ENCODE measurements around the gene ERCC6L2. TPM values are rescaled to one million over a fixed set of nuclear protein-coding genes. Genes with fewer than 3 reads are reported as not detected.

ERCC6L2 gene
- total and polyA plus RNA-seq, 2 of the 8 experiments (the other 6 are each of a cell fraction or from before 2014, with no cell fraction given): 9.8 to 50.0 TPM

DNA sequence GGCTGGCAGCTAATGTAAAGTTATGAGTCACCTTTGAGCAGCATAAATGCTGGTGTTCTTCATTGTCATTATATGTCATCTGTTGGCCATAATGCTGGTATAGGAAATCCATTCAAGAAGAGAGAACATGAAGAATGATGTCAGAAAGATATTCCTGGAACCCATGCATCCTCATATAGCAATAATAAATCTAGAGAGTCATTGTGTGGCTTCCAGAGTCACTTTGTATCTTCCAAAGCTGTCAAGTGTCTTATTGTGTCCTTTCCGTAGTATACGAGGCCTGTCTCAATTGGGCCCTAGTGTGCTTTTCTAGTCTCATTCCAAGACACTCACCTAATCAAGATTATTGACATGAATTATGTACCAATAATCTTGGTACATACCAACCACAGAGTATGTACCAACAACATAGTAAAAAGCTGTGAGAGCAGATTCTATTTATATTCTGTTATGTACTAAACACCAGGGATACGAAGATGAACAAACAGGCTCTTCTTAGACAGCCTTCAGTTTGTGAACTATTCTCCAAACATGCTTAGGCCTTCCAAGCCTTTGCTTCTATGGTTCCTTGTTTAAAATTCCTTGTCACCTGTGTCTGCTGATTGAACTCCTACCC, 110.1 kb downstream of the ERCC6L2 start (continued):
- TF ChIP-seq, protein P1, sequence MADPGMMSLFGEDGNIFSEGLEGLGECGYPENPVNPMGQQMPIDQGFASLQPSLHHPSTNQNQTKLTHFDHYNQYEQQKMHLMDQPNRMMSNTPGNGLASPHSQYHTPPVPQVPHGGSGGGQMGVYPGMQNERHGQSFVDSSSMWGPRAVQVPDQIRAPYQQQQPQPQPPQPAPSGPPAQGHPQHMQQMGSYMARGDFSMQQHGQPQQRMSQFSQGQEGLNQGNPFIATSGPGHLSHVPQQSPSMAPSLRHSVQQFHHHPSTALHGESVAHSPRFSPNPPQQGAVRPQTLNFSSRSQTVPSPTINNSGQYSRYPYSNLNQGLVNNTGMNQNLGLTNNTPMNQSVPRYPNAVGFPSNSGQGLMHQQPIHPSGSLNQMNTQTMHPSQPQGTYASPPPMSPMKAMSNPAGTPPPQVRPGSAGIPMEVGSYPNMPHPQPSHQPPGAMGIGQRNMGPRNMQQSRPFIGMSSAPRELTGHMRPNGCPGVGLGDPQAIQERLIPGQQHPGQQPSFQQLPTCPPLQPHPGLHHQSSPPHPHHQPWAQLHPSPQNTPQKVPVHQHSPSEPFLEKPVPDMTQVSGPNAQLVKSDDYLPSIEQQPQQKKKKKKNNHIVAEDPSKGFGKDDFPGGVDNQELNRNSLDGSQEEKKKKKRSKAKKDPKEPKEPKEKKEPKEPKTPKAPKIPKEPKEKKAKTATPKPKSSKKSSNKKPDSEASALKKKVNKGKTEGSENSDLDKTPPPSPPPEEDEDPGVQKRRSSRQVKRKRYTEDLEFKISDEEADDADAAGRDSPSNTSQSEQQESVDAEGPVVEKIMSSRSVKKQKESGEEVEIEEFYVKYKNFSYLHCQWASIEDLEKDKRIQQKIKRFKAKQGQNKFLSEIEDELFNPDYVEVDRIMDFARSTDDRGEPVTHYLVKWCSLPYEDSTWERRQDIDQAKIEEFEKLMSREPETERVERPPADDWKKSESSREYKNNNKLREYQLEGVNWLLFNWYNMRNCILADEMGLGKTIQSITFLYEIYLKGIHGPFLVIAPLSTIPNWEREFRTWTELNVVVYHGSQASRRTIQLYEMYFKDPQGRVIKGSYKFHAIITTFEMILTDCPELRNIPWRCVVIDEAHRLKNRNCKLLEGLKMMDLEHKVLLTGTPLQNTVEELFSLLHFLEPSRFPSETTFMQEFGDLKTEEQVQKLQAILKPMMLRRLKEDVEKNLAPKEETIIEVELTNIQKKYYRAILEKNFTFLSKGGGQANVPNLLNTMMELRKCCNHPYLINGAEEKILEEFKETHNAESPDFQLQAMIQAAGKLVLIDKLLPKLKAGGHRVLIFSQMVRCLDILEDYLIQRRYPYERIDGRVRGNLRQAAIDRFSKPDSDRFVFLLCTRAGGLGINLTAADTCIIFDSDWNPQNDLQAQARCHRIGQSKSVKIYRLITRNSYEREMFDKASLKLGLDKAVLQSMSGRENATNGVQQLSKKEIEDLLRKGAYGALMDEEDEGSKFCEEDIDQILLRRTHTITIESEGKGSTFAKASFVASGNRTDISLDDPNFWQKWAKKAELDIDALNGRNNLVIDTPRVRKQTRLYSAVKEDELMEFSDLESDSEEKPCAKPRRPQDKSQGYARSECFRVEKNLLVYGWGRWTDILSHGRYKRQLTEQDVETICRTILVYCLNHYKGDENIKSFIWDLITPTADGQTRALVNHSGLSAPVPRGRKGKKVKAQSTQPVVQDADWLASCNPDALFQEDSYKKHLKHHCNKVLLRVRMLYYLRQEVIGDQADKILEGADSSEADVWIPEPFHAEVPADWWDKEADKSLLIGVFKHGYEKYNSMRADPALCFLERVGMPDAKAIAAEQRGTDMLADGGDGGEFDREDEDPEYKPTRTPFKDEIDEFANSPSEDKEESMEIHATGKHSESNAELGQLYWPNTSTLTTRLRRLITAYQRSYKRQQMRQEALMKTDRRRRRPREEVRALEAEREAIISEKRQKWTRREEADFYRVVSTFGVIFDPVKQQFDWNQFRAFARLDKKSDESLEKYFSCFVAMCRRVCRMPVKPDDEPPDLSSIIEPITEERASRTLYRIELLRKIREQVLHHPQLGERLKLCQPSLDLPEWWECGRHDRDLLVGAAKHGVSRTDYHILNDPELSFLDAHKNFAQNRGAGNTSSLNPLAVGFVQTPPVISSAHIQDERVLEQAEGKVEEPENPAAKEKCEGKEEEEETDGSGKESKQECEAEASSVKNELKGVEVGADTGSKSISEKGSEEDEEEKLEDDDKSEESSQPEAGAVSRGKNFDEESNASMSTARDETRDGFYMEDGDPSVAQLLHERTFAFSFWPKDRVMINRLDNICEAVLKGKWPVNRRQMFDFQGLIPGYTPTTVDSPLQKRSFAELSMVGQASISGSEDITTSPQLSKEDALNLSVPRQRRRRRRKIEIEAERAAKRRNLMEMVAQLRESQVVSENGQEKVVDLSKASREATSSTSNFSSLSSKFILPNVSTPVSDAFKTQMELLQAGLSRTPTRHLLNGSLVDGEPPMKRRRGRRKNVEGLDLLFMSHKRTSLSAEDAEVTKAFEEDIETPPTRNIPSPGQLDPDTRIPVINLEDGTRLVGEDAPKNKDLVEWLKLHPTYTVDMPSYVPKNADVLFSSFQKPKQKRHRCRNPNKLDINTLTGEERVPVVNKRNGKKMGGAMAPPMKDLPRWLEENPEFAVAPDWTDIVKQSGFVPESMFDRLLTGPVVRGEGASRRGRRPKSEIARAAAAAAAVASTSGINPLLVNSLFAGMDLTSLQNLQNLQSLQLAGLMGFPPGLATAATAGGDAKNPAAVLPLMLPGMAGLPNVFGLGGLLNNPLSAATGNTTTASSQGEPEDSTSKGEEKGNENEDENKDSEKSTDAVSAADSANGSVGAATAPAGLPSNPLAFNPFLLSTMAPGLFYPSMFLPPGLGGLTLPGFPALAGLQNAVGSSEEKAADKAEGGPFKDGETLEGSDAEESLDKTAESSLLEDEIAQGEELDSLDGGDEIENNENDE (IDR thresholded peaks at IDR 0.05; ENCODE audit: insufficient replicate concordance, low read length): no peak
- TF ChIP-seq ZNF274 (IDR thresholded peaks at IDR 0.05; ENCODE audit: borderline replicate concordance, extremely low read depth, low read length): no peak
- TF ChIP-seq TCF12 (IDR thresholded peaks at IDR 0.05; ENCODE audit: low read depth, low read length): no peak
- no peak for TF ChIP-seq NANOG (IDR thresholded peaks at IDR 0.05; ENCODE audit: insufficient read depth, low read depth, low read length, poor library complexity, severe bottlenecking)
- TF ChIP-seq SRF (IDR thresholded peaks at IDR 0.05; ENCODE audit: low read depth, low read length): no peak
- no peak for TF ChIP-seq RAD21 (IDR thresholded peaks at IDR 0.05 in 1 of 2, conservative IDR thresholded peaks at IDR 0.05 in 1 of 2; ENCODE audit: low read depth in 2 of 2, low read length in 2 of 2)
- TF ChIP-seq, protein P2, sequence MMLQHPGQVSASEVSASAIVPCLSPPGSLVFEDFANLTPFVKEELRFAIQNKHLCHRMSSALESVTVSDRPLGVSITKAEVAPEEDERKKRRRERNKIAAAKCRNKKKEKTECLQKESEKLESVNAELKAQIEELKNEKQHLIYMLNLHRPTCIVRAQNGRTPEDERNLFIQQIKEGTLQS (IDR thresholded peaks at IDR 0.05; ENCODE audit: insufficient read depth, low read depth, low read length): no peak
- no peak for TF ChIP-seq TAF7 (optimal IDR thresholded peaks at IDR 0.05; ENCODE audit: borderline replicate concordance, low read depth, low read length)
- TF ChIP-seq MAFK (IDR thresholded peaks at IDR 0.05; ENCODE audit: low read depth, low read length): no peak
- TF ChIP-seq POLR2AphosphoS5 (IDR thresholded peaks at IDR 0.05; ENCODE audit: low read depth, low read length): no peak
